IMR-90 (cell line): Measurements from ENCODE around the gene RIPOR3. TPM values are rescaled to one million over a fixed set of nuclear protein-coding genes. Genes with fewer than 3 reads are reported as not detected.

Experiments used
- ATAC-seq: fragments of 200-7000 bp; cut with Tn5 transposase; 2 replicates; pipeline ENCODE4 v1.9.1; 2020; ENCODE audit warnings: low read depth, mild to moderate bottlenecking, moderate library complexity
- BruUV-seq: library from RNA; stranded (reverse); fragments of 400-500 nt; replicated peaks from 2 replicates; lab custom pipeline; 2021; lab: Mats Ljungman, UMichigan
- CTCF ChIA-PET: fragments of 300-600 bp; formaldehyde crosslinking; extraction: SDS; loops from one replicate; lab custom pipeline; 2021; ENCODE audit warnings: antibody characterized with exemption; lab: Yijun Ruan, JAX
- POLR2A ChIA-PET: fragments of 300-600 bp; sonication (Branson Sonifier 250); formaldehyde crosslinking; loops from one replicate; lab custom pipeline; 2022; ENCODE audit warnings: antibody characterized with exemption; ENCODE audit not compliant: unreplicated experiment; lab: Charles Lee
- DNase-seq: peaks from one replicate; pipeline ENCODE4 v3.0.0; 2013
- H2AFZ ChIP-seq: replicated peaks from 2 replicates; pipeline ENCODE3; 2013; ENCODE audit warnings: low read length, mild to moderate bottlenecking; ENCODE audit not compliant: poor library complexity
- H2AK5ac ChIP-seq: 2 replicates; pipeline ENCODE4 v1.6.1; 2013; ENCODE audit warnings: low read depth, low read length, inconsistent platforms
- H2AK9ac ChIP-seq: replicated peaks from 2 replicates; pipeline ENCODE3; 2013; ENCODE audit warnings: mild to moderate bottlenecking, low read depth, low read length, moderate library complexity; ENCODE audit not compliant: poor library complexity
- H2BK120ac ChIP-seq: 2 replicates; pipeline ENCODE4 v1.6.1; 2013; ENCODE audit warnings: low read depth, low read length, inconsistent platforms
- H2BK15ac ChIP-seq: 3 replicates; pipeline ENCODE4 v1.6.1; 2013; ENCODE audit warnings: low read depth, low read length, inconsistent platforms
- H2BK20ac ChIP-seq: 2 replicates; pipeline ENCODE4 v1.6.1; 2013; ENCODE audit warnings: low read depth, mild to moderate bottlenecking, inconsistent platforms, low read length, moderate library complexity
- H2BK5ac ChIP-seq: 2 replicates; pipeline ENCODE4 v1.6.1; 2013; ENCODE audit warnings: mild to moderate bottlenecking, low read depth, low read length, inconsistent platforms; ENCODE audit not compliant: poor library complexity, severe bottlenecking
- H3K14ac ChIP-seq: replicated peaks from 2 replicates; pipeline ENCODE4 v1.6.1; 2013; ENCODE audit warnings: low read depth, low read length, inconsistent platforms
- H3K18ac ChIP-seq: 2 replicates; pipeline ENCODE4 v1.6.1; 2013; ENCODE audit warnings: low read depth, low read length, control low read depth
- H3K23ac ChIP-seq: 2 replicates; pipeline ENCODE4 v1.6.1; 2013; ENCODE audit warnings: low read depth, low read length, inconsistent platforms
- H3K27ac ChIP-seq: 2 replicates; pipeline ENCODE4 v1.5.1; 2013; ENCODE audit warnings: mild to moderate bottlenecking, control low read depth, low read length; ENCODE audit not compliant: insufficient read depth
- H3K27me3 ChIP-seq: 2 replicates; pipeline ENCODE4 v1.6.1; 2013; ENCODE audit warnings: low read length; ENCODE audit not compliant: control insufficient read depth, insufficient read depth
- H3K36me3 ChIP-seq: 2 replicates; pipeline ENCODE4 v1.6.1; 2013; ENCODE audit warnings: low read length, mixed read lengths; ENCODE audit not compliant: control insufficient read depth, insufficient read depth
- H3K4ac ChIP-seq: 2 replicates; pipeline ENCODE4 v1.6.1; 2013; ENCODE audit warnings: low read depth, low read length, inconsistent platforms
- H3K4me1 ChIP-seq: 2 replicates; pipeline ENCODE4 v1.6.1; 2013; ENCODE audit warnings: low read length, mixed read lengths; ENCODE audit not compliant: control insufficient read depth, insufficient read depth
- H3K4me2 ChIP-seq: 2 replicates; pipeline ENCODE4 v1.6.1; 2013; ENCODE audit warnings: low read depth, mild to moderate bottlenecking, control low read depth, low read length, moderate library complexity
- H3K4me3 ChIP-seq: 2 replicates; pipeline ENCODE4 v1.5.1; 2013; ENCODE audit warnings: low read depth, mild to moderate bottlenecking, control low read depth, low read length, moderate library complexity; ENCODE audit not compliant: insufficient read depth
- H3K56ac ChIP-seq: 2 replicates; pipeline ENCODE4 v1.6.1; 2013; ENCODE audit warnings: low read length, inconsistent platforms; ENCODE audit not compliant: insufficient read depth; ENCODE audit errors: extremely low read depth
- H3K79me1 ChIP-seq, 2 experiments: 2 replicates each; pipeline ENCODE4 v1.6.1; 2013; ENCODE audit warnings: low read length in 2 of 2, inconsistent platforms in 1 of 2, low read depth in 1 of 2
- H3K9ac ChIP-seq: 2 replicates; pipeline ENCODE4 v1.6.1; 2013; ENCODE audit warnings: low read depth, low read length, control low read depth
- H3K9me1 ChIP-seq: 2 replicates; pipeline ENCODE4 v1.6.1; 2013; ENCODE audit warnings: low read length, inconsistent platforms; ENCODE audit not compliant: insufficient read depth
- H3K9me3 ChIP-seq: 2 replicates; pipeline ENCODE4 v1.6.1; 2013; ENCODE audit warnings: low read length; ENCODE audit not compliant: control insufficient read depth, insufficient read depth
- H4K20me1 ChIP-seq: 2 replicates; pipeline ENCODE4 v1.6.1; 2013; ENCODE audit warnings: low read length, inconsistent platforms; ENCODE audit not compliant: insufficient read depth
- H4K5ac ChIP-seq: 2 replicates; pipeline ENCODE4 v1.6.1; 2013; ENCODE audit warnings: mild to moderate bottlenecking, low read depth, low read length, control low read depth
- H4K8ac ChIP-seq, 2 experiments: 2 replicates each; pipeline ENCODE4 v1.6.1; 2013; ENCODE audit warnings: low read depth in 2 of 2, low read length in 2 of 2, control low read depth in 1 of 2, inconsistent platforms in 1 of 2
- H4K91ac ChIP-seq: 2 replicates; pipeline ENCODE4 v1.6.1; 2013; ENCODE audit warnings: low read depth, low read length, inconsistent platforms; ENCODE audit not compliant: insufficient read depth
- BHLHE40 ChIP-seq: fragments of 150-350 bp; IDR thresholded peaks from 2 replicates; pipeline ENCODE4 v1.6.1; 2016; ENCODE audit warnings: mild to moderate bottlenecking, low read depth, low read length
- CEBPB ChIP-seq: IDR thresholded peaks from 2 replicates; pipeline ENCODE4 v1.6.1; 2012; ENCODE audit warnings: low read depth, low read length, improper control_type of control experiment
- CHD1 ChIP-seq: IDR thresholded peaks from 2 replicates; pipeline ENCODE4 v1.6.1; 2012; ENCODE audit warnings: low read depth, low read length, improper control_type of control experiment
- CTCF ChIP-seq: conservative IDR thresholded peaks from 2 replicates; pipeline ENCODE4 v1.5.1; 2012; ENCODE audit warnings: mild to moderate bottlenecking, low read depth, low read length, improper control_type of control experiment
- ELK1 ChIP-seq: fragments of 150-350 bp; IDR thresholded peaks from 2 replicates; pipeline ENCODE4 v1.6.1; 2016; ENCODE audit warnings: low read depth, mild to moderate bottlenecking, low read length, moderate library complexity, borderline replicate concordance
- FOS ChIP-seq: fragments of 150-350 bp; IDR thresholded peaks from 2 replicates; pipeline ENCODE4 v1.6.1; 2016; ENCODE audit warnings: low read depth, low read length
- MAFK ChIP-seq: IDR thresholded peaks from 2 replicates; pipeline ENCODE4 v1.6.1; 2012; ENCODE audit warnings: low read depth, low read length, improper control_type of control experiment
- MAZ ChIP-seq: IDR thresholded peaks from 2 replicates; pipeline ENCODE4 v1.6.1; 2012; ENCODE audit warnings: low read depth, mild to moderate bottlenecking, low read length, improper control_type of control experiment, moderate library complexity, borderline replicate concordance
- NFE2L2 ChIP-seq: fragments of 150-350 bp; IDR thresholded peaks from 2 replicates; pipeline ENCODE4 v1.6.1; 2016; ENCODE audit warnings: low read depth, mild to moderate bottlenecking, low read length
- POLR2A ChIP-seq: IDR thresholded peaks from 2 replicates; pipeline ENCODE4 v1.6.1; 2012; ENCODE audit warnings: mild to moderate bottlenecking, low read depth, low read length
- RAD21 ChIP-seq: IDR thresholded peaks from 2 replicates; pipeline ENCODE4 v1.6.1; 2012; ENCODE audit warnings: low read length, improper control_type of control experiment
- RCOR1 ChIP-seq: IDR thresholded peaks from 2 replicates; pipeline ENCODE4 v1.6.1; 2012; ENCODE audit warnings: mild to moderate bottlenecking, low read length, improper control_type of control experiment; ENCODE audit not compliant: insufficient replicate concordance
- RFX5 ChIP-seq: IDR thresholded peaks from 2 replicates; pipeline ENCODE4 v1.8.0; 2012; ENCODE audit warnings: low read depth, mild to moderate bottlenecking, low read length, moderate library complexity
- SMC3 ChIP-seq: fragments of 150-350 bp; IDR thresholded peaks from 2 replicates; pipeline ENCODE4 v1.6.1; 2016; ENCODE audit warnings: low read depth, mild to moderate bottlenecking, antibody characterized with exemption, low read length, moderate library complexity
- USF2 ChIP-seq: fragments of 150-350 bp; IDR thresholded peaks from 2 replicates; pipeline ENCODE4 v1.6.1; 2017; ENCODE audit warnings: mild to moderate bottlenecking, antibody characterized with exemption, low read length, low read depth
- WGBS, 2 experiments: methylation state at CpG; one replicate each; pipeline versions ENCODE4 v1.1.5 to v1.1.7; 2013; ENCODE audit warnings: missing lambda C conversion rate in 2 of 2; ENCODE audit not compliant: insufficient read length in 1 of 2; ENCODE audit errors: extremely low coverage in 2 of 2; 5-methylcytosine and 5-hydroxymethylcytosine counted together
- dilution Hi-C: fragments of 300-500 bp; cut with HindIII; formaldehyde crosslinking; loops from one replicate; pipeline ENCODE4 v1.14.3; 2018; ENCODE audit warnings: low sequenced_read_pairs; ENCODE audit not compliant: unreplicated experiment
- in situ Hi-C: fragments of 300-500 bp; cut with MboI; formaldehyde crosslinking; loops from 3 replicates; pipeline ENCODE4 v1.14.3; 2019; ENCODE audit warnings: low sequenced_read_pairs, inconsistent platforms, mixed read lengths
- intact Hi-C: fragments of 100-400 bp; cut with micrococcal nuclease; formaldehyde crosslinking; loops from 2 replicates; pipeline ENCODE4 v1.10.0; 2022
- polyA plus RNA-seq, 3 experiments: library from polyadenylated mRNA; depleted of rRNA; stranded (reverse); fragments of >200 nt; gene quantifications; 2 replicates each; pipeline ENCODE4 v1.2.3, GENCODE V29; 2012; ENCODE audit warnings: low replicate concordance in 1 of 3
- total RNA-seq: library from RNA; depleted of rRNA; stranded (reverse); fragments of >200 nt; gene quantifications from 2 replicates; pipeline ENCODE4 v1.2.3, GENCODE V29; 2012

Gene RIPOR3
- total and polyA plus RNA-seq, 2 of the 4 experiments (the other 2 are of a cell fraction) = 0.54 to 1.7 TPM

- no peaks in the 10 kb centered on the region for H4K20me1 ChIP-seq
- H2BK120ac ChIP-seq = peak overlapping the region; percentile 91
- intact Hi-C loops = no loop called here
- H4K5ac ChIP-seq = peak overlapping the region; percentile 82
- WGBS, 2 experiments = 22% methylated on average over 4 of the region's 9 CpGs; no CpG with 5 or more reads in 1 of the 2 experiments
- ChIA-PET POLR2A (no interaction called here), CTCF (no interaction called here)
- peak overlapping the region; percentile 72; the same call in 1 of the 2 replicates for H3K18ac ChIP-seq
- H3K27ac ChIP-seq = no peak overlapping the region; the same call in 1 of the 2 replicates
- H3K79me1 ChIP-seq = 0 out of 4 replicates have a peak, but pooled peaks cover 0 to 3% of the 10 kb centered on the region in 2 experiments
- no peak overlapping the region for H3K9ac ChIP-seq
- dilution Hi-C loops = no loop called here
- peak overlapping the region; percentile 20; the same call in 1 of the 3 replicates for H2BK15ac ChIP-seq
- H4K91ac ChIP-seq = peak overlapping the region; percentile 8; the same call in 1 of the 2 replicates
- ATAC-seq (peak; percentile 59), DNase-seq (peak; percentile 45)
- H3K14ac ChIP-seq = peak overlapping the region; percentile 43; the same call in 1 of the 2 replicates
- in situ Hi-C loops = no loop called here
- no peaks in the 10 kb centered on the region for H3K9me3 ChIP-seq
- peak overlapping the region; percentile 47 for H2AK5ac ChIP-seq
- no peaks in the 10 kb centered on the region for H3K27me3 ChIP-seq
- H3K36me3 ChIP-seq = no peaks in the 10 kb centered on the region
- no peak overlapping the region for H3K56ac ChIP-seq
- no peak overlapping the region for H3K23ac ChIP-seq
- H2BK5ac ChIP-seq = peak overlapping the region; percentile 69
- no peak overlapping the region for H2AK9ac ChIP-seq
- no TSS peak for BruUV-seq
- H4K8ac ChIP-seq = peak overlapping the region; percentile 9 to 84; a peak in 2 of 4 replicates
- peak overlapping the region; percentile 56; the same call in 1 of the 2 replicates for H2BK20ac ChIP-seq
- H3K4ac ChIP-seq = peak overlapping the region; percentile 77
- H3K4me3 ChIP-seq = no peak overlapping the region
- peaks cover 13% of the 10 kb centered on the region for H3K4me1 ChIP-seq
- peak overlapping the region; percentile 52; the same call in 1 of the 2 replicates for H3K4me2 ChIP-seq
- peaks cover 6% of the 10 kb centered on the region for H3K9me1 ChIP-seq
- H2AFZ ChIP-seq = peak overlapping the region; percentile 40
- TF ChIP-seq RAD21 (no peak), MAZ (no peak), RFX5 (no peak), ELK1 (no peak), SMC3 (peak; percentile 14; the same call in 1 of the 2 replicates), CTCF (no peak), USF2 (no peak), MAFK (no peak), CEBPB (peak; percentile 94), BHLHE40 (no peak), NFE2L2 (no peak), RCOR1 (no peak), FOS (0 out of 2 replicates have a peak, but pooled peaks have one; percentile 25), POLR2A (no peak), CHD1 (no peak)
These were observed 19.2 kb upstream of the RIPOR3 start for GRCh38 chr20:50710492-50711063.
